LNCAP (cell line): ENCODE results near the gene LDAH.

Experiments used
- TF ChIP-seq, protein P1 (sequence below): fragments of 450-650 bp; IDR thresholded peaks from 2 replicates; pipeline ENCODE4 v1.5.1; 2017; ENCODE audit warnings: mild to moderate bottlenecking

LDAH gene

DNA sequence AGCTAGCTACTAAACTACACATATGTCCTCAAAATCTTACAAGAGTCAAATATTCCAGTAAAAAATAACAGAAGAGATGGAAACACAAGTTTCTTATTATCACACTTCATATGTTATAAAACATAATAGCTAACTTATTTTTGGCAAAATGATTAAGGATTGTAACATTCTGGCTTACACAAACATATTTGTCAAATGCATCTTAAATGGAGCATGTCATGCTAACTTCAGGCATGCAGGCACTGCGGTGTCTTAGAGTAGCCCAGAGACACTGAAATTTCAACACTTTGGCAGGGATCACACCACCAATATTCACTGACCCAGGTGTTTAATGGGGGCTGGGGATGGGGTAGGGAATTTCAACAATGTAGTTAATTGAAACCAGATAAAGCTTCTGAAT, 51.6 kb downstream of the LDAH start:
- TF ChIP-seq, protein P1, sequence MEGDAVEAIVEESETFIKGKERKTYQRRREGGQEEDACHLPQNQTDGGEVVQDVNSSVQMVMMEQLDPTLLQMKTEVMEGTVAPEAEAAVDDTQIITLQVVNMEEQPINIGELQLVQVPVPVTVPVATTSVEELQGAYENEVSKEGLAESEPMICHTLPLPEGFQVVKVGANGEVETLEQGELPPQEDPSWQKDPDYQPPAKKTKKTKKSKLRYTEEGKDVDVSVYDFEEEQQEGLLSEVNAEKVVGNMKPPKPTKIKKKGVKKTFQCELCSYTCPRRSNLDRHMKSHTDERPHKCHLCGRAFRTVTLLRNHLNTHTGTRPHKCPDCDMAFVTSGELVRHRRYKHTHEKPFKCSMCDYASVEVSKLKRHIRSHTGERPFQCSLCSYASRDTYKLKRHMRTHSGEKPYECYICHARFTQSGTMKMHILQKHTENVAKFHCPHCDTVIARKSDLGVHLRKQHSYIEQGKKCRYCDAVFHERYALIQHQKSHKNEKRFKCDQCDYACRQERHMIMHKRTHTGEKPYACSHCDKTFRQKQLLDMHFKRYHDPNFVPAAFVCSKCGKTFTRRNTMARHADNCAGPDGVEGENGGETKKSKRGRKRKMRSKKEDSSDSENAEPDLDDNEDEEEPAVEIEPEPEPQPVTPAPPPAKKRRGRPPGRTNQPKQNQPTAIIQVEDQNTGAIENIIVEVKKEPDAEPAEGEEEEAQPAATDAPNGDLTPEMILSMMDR: no peak

DNA sequence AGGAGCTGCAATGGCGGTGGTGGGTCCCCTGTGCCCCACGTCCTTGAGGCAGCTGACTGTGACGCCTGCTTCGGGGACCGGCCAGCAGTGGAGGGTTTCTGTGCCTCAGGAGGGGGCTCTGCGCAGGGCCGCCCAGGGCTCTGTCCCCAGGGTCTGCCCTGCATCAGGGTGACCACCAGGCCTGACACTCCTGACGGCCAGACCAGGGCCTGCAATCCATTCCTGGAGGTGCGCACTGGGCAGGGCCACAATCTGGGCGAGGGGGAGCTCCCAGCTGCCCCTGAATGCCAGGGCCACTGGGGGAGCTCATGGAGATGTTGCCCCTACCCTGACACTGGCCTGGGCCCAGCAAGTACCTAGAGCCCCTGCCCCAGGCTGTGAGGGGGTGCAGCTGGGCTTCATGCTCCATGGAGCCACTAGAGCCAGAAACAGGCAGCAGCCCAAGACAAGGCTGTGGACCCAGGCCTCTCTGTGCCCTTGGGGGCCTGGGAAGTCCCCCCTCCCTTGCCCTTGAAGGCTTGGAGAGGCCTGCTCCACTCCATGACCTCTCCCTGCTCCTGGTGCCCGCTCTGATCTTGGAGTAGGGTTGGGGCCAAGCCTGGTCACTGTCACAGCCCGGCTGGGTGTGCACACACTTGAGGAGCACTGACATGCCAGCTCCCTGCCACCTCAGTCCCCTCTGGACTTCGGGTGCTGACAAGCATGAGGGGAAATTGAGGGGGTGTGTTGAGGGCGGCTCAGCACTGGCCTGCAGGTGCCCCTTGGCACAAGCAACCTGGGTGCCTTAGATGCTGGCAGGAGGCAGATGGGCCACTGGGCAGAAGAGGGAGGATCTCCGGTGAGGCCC, 55.9 kb downstream of the LDAH start:
- TF ChIP-seq, protein P1: no peak

DNA sequence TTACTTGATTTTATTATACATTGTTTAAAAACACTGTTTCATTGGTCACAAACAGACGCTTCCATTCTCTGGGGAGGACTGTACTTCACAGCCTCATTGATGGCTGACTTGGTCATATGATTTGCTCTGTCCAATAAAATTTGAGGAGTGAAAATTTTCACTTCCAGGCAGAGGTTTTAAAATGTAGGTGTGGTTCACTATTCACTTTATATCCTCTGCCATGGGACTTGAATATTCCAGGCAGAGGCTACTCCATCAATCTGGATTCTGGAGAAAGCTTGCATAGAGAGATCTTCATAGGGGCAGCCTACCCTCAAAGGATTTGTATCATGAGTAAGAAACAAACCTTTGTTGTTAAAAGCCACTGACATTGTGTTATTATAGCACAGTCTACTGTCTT, 56.7 kb downstream of the LDAH start:
- TF ChIP-seq, protein P1: no peak

DNA sequence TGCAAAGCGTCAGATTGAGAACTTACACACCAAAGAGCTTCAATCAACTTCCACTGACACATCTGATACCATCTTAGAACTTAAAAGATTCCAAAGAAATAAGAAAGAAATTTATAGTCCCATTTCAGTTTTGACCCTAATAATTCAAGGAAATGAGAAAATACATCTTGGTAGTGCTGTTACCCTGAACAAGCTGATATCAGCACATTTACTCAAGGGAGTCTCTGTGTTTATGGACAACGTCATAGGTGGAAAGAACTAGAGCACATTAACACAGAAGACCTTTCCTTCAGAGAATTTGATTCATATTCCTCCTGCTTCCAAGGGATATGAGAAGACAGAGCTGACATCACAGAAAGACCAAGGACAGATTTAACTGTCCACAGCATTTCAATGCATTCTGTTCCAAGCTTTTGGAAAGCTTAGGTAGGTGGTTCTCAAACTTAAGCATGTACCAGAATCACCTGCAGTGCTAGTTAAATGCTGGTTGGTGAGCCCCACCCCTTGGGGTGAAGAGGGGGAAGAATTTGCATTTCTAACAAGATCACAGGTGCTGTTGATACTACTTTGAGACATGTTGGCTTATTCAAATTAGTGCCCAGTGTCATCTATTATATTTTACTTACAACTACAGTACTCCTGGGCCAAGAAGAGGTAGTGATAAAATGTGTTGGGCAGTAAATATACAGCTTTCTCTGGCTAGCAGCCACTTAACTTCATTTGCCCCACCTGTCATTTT, 59.8 kb downstream of the LDAH start:
- TF ChIP-seq, protein P1: no peak

DNA sequence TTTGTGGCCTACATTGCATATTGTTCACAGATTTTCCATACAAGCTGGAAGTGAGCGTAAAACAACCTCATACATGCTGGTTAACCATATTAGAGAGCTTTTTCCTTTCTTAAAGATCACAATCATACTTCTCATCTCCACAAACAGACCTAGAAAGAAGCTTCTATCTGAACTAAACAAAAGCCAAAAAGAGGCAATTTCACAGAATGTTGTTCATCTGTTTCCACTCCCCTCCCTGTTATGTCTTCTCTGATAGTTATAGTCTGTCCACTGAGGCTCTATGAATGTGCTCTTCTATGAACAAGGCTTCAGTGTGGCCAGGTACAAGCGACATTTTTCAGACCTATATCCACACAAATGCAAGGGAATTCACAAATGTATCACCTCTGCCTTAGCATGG, 63.4 kb downstream of the LDAH start:
- TF ChIP-seq, protein P1: no peak

DNA sequence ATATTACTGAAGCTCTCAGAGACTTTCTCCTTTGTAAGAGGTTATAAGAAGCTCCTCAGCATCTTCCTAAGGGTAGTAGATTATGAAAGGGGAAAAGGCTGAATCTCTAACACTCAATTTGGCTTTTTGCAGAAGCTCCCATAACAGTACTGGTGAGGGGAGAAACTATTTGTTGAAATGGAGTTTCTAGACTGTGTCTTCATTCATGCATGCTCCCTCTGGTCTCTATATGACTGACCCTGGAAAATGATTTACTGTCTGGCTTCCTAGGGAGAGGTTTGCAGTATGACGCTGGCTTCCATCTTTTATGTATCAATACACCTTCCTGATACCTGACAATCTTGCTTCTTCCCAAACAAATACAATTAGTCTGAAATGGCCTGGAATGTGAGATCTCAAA, 63.9 kb downstream of the LDAH start:
- TF ChIP-seq, protein P1: no peak

DNA sequence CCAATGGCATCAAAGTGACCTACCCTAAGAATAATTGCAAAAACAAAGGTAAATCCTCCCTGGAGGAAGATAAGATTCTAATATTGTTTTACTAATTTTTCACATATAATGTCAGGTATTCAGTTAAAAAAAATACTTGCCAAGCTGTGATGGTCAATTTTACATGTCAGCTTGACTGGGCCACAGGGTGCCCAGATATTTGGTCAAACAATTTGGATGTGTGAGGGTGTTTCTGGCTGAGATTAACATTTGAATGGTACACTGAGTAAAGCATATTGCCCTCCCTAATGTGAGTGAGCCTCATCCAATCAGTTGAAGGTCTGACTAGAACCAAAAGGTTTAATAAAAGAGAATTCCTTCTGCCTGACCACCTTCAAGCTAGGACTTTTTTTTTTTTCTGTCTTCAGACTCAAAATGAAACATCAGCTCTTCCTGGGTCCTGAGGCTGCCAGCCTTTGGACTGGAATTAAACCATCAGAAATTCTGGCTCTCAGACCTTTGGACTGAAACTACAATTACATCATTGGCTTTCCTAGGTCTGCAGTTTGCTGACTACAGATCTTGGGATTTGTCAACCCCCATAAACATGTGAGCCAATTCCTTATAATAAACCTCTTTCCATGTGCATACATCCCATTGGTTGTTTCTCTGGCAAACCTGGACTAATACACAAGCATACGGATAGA, 65.4 kb downstream of the LDAH start:
- TF ChIP-seq, protein P1: no peak
